ENCODE measurements around the gene AWAT2. TPM values are rescaled to one million over a fixed set of nuclear protein-coding genes. Genes with fewer than 3 reads are reported as not detected.

AWAT2 gene, protein sequence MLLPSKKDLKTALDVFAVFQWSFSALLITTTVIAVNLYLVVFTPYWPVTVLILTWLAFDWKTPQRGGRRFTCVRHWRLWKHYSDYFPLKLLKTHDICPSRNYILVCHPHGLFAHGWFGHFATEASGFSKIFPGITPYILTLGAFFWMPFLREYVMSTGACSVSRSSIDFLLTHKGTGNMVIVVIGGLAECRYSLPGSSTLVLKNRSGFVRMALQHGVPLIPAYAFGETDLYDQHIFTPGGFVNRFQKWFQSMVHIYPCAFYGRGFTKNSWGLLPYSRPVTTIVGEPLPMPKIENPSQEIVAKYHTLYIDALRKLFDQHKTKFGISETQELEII
- total RNA-seq (not detected), polyA plus RNA-seq (under 1 TPM in 1 of 3 donors, not detected in 2; 0.60 TPM)

GRCh38 chrX:70049925-70050324, at the start of gene AWAT2:
Gene AWAT2, minus strand, starts transcription at chrX:70049938. Its CDS starts 6 bp downstream, at chrX:70049932.
- TF ChIP-seq POLR2AphosphoS5 (IDR thresholded peaks at IDR 0.05) (no peak), POLR2A (IDR thresholded peaks at IDR 0.05) (no peak), CTCF (IDR thresholded peaks at IDR 0.05) (no peak), EP300 (IDR thresholded peaks at IDR 0.05) (no peak)
- Histone ChIP-seq H3K4me3 (no peak within 1 kb of the TSS), H3K27ac (no peak within 1 kb of the TSS), H3K27me3 (no peaks in the 10 kb centered on the region), H3K36me3 (no peaks in the 10 kb centered on the region), H3K4me1 (no peaks in the 10 kb centered on the region), H3K9me3 (no peaks in the 10 kb centered on the region)
- intact Hi-C loops (cut with DNase I): no loop called here
- DNase-seq: no peak
- 74 to 81% methylated on average over 4 of the region's 4 CpGs for WGBS, 2 donors

GRCh38 chrX:70096052-70096451, 46.3 kb upstream of the AWAT2 start:
- Histone ChIP-seq H3K27ac (no peak overlapping the region), H3K9me3 (no peaks in the 10 kb centered on the region), H3K36me3 (no peaks in the 10 kb centered on the region), H3K4me1 (no peaks in the 10 kb centered on the region), H3K27me3 (no peaks in the 10 kb centered on the region), H3K4me3 (no peak overlapping the region)
- DNase-seq: no peak
- intact Hi-C loops (cut with DNase I): loop anchor here (2.0 to 10.0 kb wide), 3 partner anchors 61 to 604 kb away; no protein-coding TSS in a partner anchor
- no peak for TF ChIP-seq POLR2A (IDR thresholded peaks at IDR 0.05)
- TF ChIP-seq POLR2AphosphoS5 (IDR thresholded peaks at IDR 0.05): no peak
- TF ChIP-seq CTCF (IDR thresholded peaks at IDR 0.05): no peak
- no peak for TF ChIP-seq EP300 (IDR thresholded peaks at IDR 0.05)
- 72 to 75% methylated on average over 2 of the region's 2 CpGs for WGBS, 2 donors

GRCh38 chrX:70092247-70092646, 42.5 kb upstream of the AWAT2 start:
- no peak overlapping the region for H3K4me3 ChIP-seq
- no peak overlapping the region for H3K27ac ChIP-seq
- H3K36me3 ChIP-seq: no peaks in the 10 kb centered on the region
- H3K4me1 ChIP-seq: peaks cover 0 to 11% (median 3%) of the 10 kb centered on the region in 4 donors
- TF ChIP-seq POLR2A (IDR thresholded peaks at IDR 0.05) (no peak), CTCF (IDR thresholded peaks at IDR 0.05) (no peak), POLR2AphosphoS5 (IDR thresholded peaks at IDR 0.05) (no peak), EP300 (IDR thresholded peaks at IDR 0.05) (no peak)
- 91 to 92% methylated on average over 4 of the region's 4 CpGs for WGBS, 2 donors
- intact Hi-C loops (cut with DNase I): loop anchor here (10.0 kb wide), 1 partner anchor 57 kb away; no protein-coding TSS in a partner anchor
- no peaks in the 10 kb centered on the region for H3K27me3 ChIP-seq
- DNase-seq: no peak
- no peaks in the 10 kb centered on the region for H3K9me3 ChIP-seq

DNA sequence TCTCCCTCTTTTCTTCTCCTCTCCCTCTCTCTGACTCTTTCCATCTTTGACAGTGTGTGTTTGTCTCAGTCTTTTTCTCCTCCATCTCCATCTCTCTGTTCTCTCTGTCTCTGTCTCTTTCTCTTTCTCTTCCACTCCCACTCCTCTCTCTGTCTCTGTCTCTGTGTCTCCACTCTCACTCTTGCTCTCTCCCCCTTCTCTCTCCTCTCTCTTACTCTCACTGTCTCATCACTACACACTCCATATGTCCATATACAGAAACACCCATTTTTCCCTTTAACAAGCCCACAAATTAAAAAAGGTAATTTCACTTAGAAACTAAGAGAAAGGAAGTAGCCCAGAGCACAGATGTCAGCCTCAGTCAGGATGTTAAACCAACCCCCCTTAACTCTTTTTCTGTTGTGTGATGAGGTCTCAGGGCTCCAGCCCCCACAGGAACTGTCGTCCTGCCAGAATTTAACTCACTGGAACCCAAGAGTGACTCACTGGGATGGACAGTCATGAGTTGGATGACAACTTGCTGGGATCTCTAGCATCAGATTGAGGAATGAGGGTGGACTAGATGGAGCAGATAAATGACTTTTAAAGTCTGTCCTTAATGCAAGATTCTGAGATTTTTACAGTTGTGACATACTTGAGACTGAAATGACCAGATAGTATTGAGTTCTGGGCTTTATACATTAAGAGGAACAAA, 40.0 kb upstream of the AWAT2 start:
- intact Hi-C loops (cut with DNase I): loop anchor here (10.0 kb wide), 1 partner anchor 55 kb away; no protein-coding TSS in a partner anchor

More for the DNA sequence above, 40.0 kb upstream of the AWAT2 start:
- no peaks in the 10 kb centered on the region for H3K36me3 ChIP-seq
- TF ChIP-seq EP300 (IDR thresholded peaks at IDR 0.05): no peak
- no peak for TF ChIP-seq POLR2AphosphoS5 (IDR thresholded peaks at IDR 0.05)
- no peak for TF ChIP-seq CTCF (IDR thresholded peaks at IDR 0.05)
- TF ChIP-seq POLR2A (IDR thresholded peaks at IDR 0.05): no peak
- 42 to 71% methylated on average over 1 of the region's 1 CpG for WGBS, 2 donors
- no peak overlapping the region for H3K27ac ChIP-seq
- H3K4me3 ChIP-seq: no peak overlapping the region
- no peaks in the 10 kb centered on the region for H3K27me3 ChIP-seq
- no peaks in the 10 kb centered on the region for H3K9me3 ChIP-seq
- peaks cover 0 to 11% (median 3%) of the 10 kb centered on the region in 4 donors for H3K4me1 ChIP-seq
- no peak for DNase-seq
